Left forelimb (tissue), 1 donor: ENCODE measurements around the gene SLC25A10.

Experiments
- DNase-seq: peaks from one replicate; pipeline ENCODE4 v3.0.0-alpha.2; 2018; ENCODE audit warnings: low spot score

Gene SLC25A10

GRCh38 chr17:81687770-81688541, 24.1 kb upstream of the SLC25A10 start:
- DNase-seq, result no peak

- DNase-seq, result no peak
Measured at GRCh38 chr17:81688616-81689015, 23.5 kb upstream of the SLC25A10 start.

- DNase-seq, result no peak
Measured at GRCh38 chr17:81690066-81690465, 22.0 kb upstream of the SLC25A10 start.

- DNase-seq, result no peak
Measured at GRCh38 chr17:81690549-81690948, 21.5 kb upstream of the SLC25A10 start.

GRCh38 chr17:81691196-81691595, 20.9 kb upstream of the SLC25A10 start:
- no peak for DNase-seq

- no peak for DNase-seq
Measured at GRCh38 chr17:81691608-81692007, 20.5 kb upstream of the SLC25A10 start.

GRCh38 chr17:81693509-81694210, 18.4 kb upstream of the SLC25A10 start:
- no peak for DNase-seq

- no peak for DNase-seq
Measured at GRCh38 chr17:81694810-81695209, 17.3 kb upstream of the SLC25A10 start.

- no peak for DNase-seq
Measured at GRCh38 chr17:81695211-81695610, 16.9 kb upstream of the SLC25A10 start.

GRCh38 chr17:81695801-81696200, 16.3 kb upstream of the SLC25A10 start:
- no peak for DNase-seq

GRCh38 chr17:81696218-81696941, 15.7 kb upstream of the SLC25A10 start:
- DNase-seq, result no peak

GRCh38 chr17:81697261-81698044, 14.6 kb upstream of the SLC25A10 start:
- no peak for DNase-seq

GRCh38 chr17:81700353-81701287, 11.5 kb upstream of the SLC25A10 start:
- no peak for DNase-seq

- DNase-seq, result no peak
Measured at GRCh38 chr17:81701288-81702071, 10.6 kb upstream of the SLC25A10 start.

GRCh38 chr17:81702934-81703746, 8.9 kb upstream of the SLC25A10 start, which contains the start of gene MRPL12:
TSS of gene MRPL12 (plus strand) at chr17:81703367. CDS start at chr17:81703502, 135 bp downstream.
- peak; percentile 93 for DNase-seq

- no peak for DNase-seq
Measured at GRCh38 chr17:81703747-81704654, 8.1 kb upstream of the SLC25A10 start.

GRCh38 chr17:81705518-81706231, 6.4 kb upstream of the SLC25A10 start:
- no peak for DNase-seq
